ENCODE data around the gene BATF. TPM values are rescaled to one million over a fixed set of nuclear protein-coding genes. Genes with fewer than 3 reads are reported as not detected.

BATF gene
- total RNA-seq, 1 experiment from 2014 or later = 0.69 TPM

- Histone ChIP-seq H3K9ac (ENCODE audit: low read length) (no peak overlapping the region), H3K4me2 (ENCODE audit: low read length) (no peak overlapping the region), H3K27ac (ENCODE audit: low read depth, low read length) (no peak overlapping the region), H3K4me3 (replicated peaks in 1 of 2; ENCODE audit: low read depth in 1 of 2, low read length in 2 of 2) (no peak overlapping the region), H3K27me3 (ENCODE audit: insufficient read depth, low read length) (no peaks in the 10 kb centered on the region), H3K36me3 (ENCODE audit: control insufficient read depth in 1 of 2, insufficient read depth in 2 of 2, low read length in 2 of 2) (no peaks in the 10 kb centered on the region), H3K4me1 (ENCODE audit: control insufficient read depth in 1 of 2, insufficient read depth in 2 of 2, low read length in 2 of 2) (no peaks in the 10 kb centered on the region), H4K20me1 (ENCODE audit: insufficient read depth) (no peaks in the 10 kb centered on the region), H2AFZ (ENCODE audit: low read depth, low read length, poor library complexity, severe bottlenecking) (no peak overlapping the region), H3K79me2 (ENCODE audit: insufficient read depth, low read length) (no peaks in the 10 kb centered on the region), H3K9me2 (ENCODE audit: insufficient read depth) (no peaks in the 10 kb centered on the region), H3K9me3 (ENCODE audit: control insufficient read depth in 1 of 2, insufficient read depth in 1 of 2, low read depth in 1 of 2, low read length in 2 of 2) (no peaks in the 10 kb centered on the region)
- intact Hi-C loops (cut with micrococcal nuclease) = no loop called here
- ChIA-PET RAD21 (ENCODE audit: low non-redundant PET in 1 of 2, low total read pairs in 2 of 2, uncharacterized antibody in 2 of 2, unreplicated experiment in 2 of 2) (no interaction called here), CTCF (interaction anchor here (1.9 kb wide), 1 partner anchor 13 kb away, joined by 6 read pairs; no protein-coding TSS in a partner anchor), POLR2A (no interaction called here)
- no peak for DNase-seq (ENCODE audit: low read depth, low spot score)
- TF ChIP-seq, protein P1, sequence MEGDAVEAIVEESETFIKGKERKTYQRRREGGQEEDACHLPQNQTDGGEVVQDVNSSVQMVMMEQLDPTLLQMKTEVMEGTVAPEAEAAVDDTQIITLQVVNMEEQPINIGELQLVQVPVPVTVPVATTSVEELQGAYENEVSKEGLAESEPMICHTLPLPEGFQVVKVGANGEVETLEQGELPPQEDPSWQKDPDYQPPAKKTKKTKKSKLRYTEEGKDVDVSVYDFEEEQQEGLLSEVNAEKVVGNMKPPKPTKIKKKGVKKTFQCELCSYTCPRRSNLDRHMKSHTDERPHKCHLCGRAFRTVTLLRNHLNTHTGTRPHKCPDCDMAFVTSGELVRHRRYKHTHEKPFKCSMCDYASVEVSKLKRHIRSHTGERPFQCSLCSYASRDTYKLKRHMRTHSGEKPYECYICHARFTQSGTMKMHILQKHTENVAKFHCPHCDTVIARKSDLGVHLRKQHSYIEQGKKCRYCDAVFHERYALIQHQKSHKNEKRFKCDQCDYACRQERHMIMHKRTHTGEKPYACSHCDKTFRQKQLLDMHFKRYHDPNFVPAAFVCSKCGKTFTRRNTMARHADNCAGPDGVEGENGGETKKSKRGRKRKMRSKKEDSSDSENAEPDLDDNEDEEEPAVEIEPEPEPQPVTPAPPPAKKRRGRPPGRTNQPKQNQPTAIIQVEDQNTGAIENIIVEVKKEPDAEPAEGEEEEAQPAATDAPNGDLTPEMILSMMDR (IDR thresholded peaks at IDR 0.05 in 2 of 3, conservative IDR thresholded peaks at IDR 0.05 in 1 of 3; ENCODE audit: borderline replicate concordance in 1 of 3, insufficient read depth in 1 of 3, low read depth in 2 of 3, low read length in 2 of 3) = no peak
- no peak for TF ChIP-seq CEBPB (IDR thresholded peaks at IDR 0.05; ENCODE audit: low read depth)
- no peak for TF ChIP-seq EZH2 (IDR thresholded peaks at IDR 0.05)
- no peak for TF ChIP-seq EZH2phosphoT487 (IDR thresholded peaks at IDR 0.05; ENCODE audit: borderline replicate concordance)
- no peak for TF ChIP-seq SIN3A (IDR thresholded peaks at IDR 0.05; ENCODE audit: low read depth)
- TF ChIP-seq SRF (IDR thresholded peaks at IDR 0.05; ENCODE audit: low read depth) = no peak
- TF ChIP-seq EGR1 (IDR thresholded peaks at IDR 0.05; ENCODE audit: low read depth) = no peak
- TF ChIP-seq FOSL1 (IDR thresholded peaks at IDR 0.05; ENCODE audit: low read depth) = no peak
- TF ChIP-seq JUND (IDR thresholded peaks at IDR 0.05) = no peak
- no peak for TF ChIP-seq ZBTB33 (IDR thresholded peaks at IDR 0.05; ENCODE audit: extremely low read depth, insufficient replicate concordance, low read length)
- no peak for TF ChIP-seq REST (IDR thresholded peaks at IDR 0.05; ENCODE audit: low read depth)
- TF ChIP-seq ELF1 (IDR thresholded peaks at IDR 0.05; ENCODE audit: borderline replicate concordance, low read depth) = no peak
- no TSS peak for BruUV-seq (replicated peaks)
- ATAC-seq = no peak
These were observed 25.4 kb downstream of the BATF start for GRCh38 chr14:75547552-75548250.
